Neural cell (in vitro differentiated cells): Measurements from ENCODE around the gene SERPINB1.

ENCODE experiments used
- EP300 ChIP-seq: fragments of 450-650 bp; conservative IDR thresholded peaks from 2 replicates; pipeline ENCODE4 v1.6.1; 2014; ENCODE audit warnings: antibody characterized with exemption, mild to moderate bottlenecking, moderate library complexity; ENCODE audit not compliant: poor library complexity, severe bottlenecking
- TF ChIP-seq, protein P1 (sequence below): fragments of 450-650 bp; IDR thresholded peaks from 2 replicates; pipeline ENCODE4 v1.5.1; 2014; ENCODE audit warnings: antibody characterized with exemption, mild to moderate bottlenecking, moderate library complexity; ENCODE audit not compliant: poor library complexity, severe bottlenecking
- TF ChIP-seq, protein P2 (sequence below): IDR thresholded peaks from 2 replicates; pipeline ENCODE4 v1.6.1; 2012; ENCODE audit warnings: borderline replicate concordance

DNA sequence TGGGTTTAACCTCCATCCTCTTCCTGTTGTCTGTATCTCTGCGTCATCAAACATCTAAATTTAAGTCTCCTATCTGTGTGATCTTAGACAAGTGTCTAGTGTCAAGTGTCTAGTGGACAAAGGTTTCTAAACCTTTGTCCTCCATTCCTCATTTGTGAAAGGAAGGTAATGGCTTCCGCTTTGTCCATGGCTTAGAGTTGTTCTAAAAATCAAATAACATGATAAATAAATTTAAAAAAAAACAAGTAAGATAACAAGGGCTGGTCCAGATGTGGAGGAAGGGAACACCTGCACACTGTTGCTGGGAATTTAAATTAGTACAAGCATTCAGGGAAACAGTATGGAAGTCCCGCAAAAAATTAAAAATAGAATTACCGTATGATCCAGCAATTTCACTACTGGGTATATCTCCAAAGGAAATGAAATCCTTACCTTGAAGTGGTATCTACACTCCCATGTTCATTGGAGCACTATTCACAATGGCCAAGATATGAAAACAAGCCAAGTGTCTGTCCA, 17.6 kb upstream of the SERPINB1 start:
- TF ChIP-seq, protein P1, sequence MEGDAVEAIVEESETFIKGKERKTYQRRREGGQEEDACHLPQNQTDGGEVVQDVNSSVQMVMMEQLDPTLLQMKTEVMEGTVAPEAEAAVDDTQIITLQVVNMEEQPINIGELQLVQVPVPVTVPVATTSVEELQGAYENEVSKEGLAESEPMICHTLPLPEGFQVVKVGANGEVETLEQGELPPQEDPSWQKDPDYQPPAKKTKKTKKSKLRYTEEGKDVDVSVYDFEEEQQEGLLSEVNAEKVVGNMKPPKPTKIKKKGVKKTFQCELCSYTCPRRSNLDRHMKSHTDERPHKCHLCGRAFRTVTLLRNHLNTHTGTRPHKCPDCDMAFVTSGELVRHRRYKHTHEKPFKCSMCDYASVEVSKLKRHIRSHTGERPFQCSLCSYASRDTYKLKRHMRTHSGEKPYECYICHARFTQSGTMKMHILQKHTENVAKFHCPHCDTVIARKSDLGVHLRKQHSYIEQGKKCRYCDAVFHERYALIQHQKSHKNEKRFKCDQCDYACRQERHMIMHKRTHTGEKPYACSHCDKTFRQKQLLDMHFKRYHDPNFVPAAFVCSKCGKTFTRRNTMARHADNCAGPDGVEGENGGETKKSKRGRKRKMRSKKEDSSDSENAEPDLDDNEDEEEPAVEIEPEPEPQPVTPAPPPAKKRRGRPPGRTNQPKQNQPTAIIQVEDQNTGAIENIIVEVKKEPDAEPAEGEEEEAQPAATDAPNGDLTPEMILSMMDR, result no peak
- TF ChIP-seq, protein P2, sequence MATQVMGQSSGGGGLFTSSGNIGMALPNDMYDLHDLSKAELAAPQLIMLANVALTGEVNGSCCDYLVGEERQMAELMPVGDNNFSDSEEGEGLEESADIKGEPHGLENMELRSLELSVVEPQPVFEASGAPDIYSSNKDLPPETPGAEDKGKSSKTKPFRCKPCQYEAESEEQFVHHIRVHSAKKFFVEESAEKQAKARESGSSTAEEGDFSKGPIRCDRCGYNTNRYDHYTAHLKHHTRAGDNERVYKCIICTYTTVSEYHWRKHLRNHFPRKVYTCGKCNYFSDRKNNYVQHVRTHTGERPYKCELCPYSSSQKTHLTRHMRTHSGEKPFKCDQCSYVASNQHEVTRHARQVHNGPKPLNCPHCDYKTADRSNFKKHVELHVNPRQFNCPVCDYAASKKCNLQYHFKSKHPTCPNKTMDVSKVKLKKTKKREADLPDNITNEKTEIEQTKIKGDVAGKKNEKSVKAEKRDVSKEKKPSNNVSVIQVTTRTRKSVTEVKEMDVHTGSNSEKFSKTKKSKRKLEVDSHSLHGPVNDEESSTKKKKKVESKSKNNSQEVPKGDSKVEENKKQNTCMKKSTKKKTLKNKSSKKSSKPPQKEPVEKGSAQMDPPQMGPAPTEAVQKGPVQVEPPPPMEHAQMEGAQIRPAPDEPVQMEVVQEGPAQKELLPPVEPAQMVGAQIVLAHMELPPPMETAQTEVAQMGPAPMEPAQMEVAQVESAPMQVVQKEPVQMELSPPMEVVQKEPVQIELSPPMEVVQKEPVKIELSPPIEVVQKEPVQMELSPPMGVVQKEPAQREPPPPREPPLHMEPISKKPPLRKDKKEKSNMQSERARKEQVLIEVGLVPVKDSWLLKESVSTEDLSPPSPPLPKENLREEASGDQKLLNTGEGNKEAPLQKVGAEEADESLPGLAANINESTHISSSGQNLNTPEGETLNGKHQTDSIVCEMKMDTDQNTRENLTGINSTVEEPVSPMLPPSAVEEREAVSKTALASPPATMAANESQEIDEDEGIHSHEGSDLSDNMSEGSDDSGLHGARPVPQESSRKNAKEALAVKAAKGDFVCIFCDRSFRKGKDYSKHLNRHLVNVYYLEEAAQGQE, result no peak
- no peak for TF ChIP-seq EP300
